SK-N-SH treated with all-trans-retinoic acid at 6 μM for 48 hours (cell line): ENCODE results near the gene NAP1L2.

Experiments
- CREB5 ChIP-seq: fragments of 250-450 bp; sonication (Bioruptor Pico); IDR thresholded peaks from 2 replicates; pipeline ENCODE4 v1.5.1; 2020; ENCODE audit warnings: low read depth, mild to moderate bottlenecking, moderate library complexity
- GLIS3 ChIP-seq: fragments of 250-450 bp; sonication (Bioruptor Pico); IDR thresholded peaks from 2 replicates; pipeline ENCODE4 v1.5.0; 2020; ENCODE audit warnings: mild to moderate bottlenecking, moderate library complexity
- OSR1 ChIP-seq: fragments of 250-450 bp; sonication (Bioruptor Pico); IDR thresholded peaks from 2 replicates; pipeline ENCODE4 v1.8.0; 2022; ENCODE audit warnings: moderate library complexity, mild to moderate bottlenecking, inconsistent platforms
- PATZ1 ChIP-seq: fragments of 250-450 bp; sonication (Bioruptor Pico); IDR thresholded peaks from 2 replicates; pipeline ENCODE4 v1.8.0; 2020; ENCODE audit warnings: mild to moderate bottlenecking, moderate library complexity, borderline replicate concordance
- POU6F1 ChIP-seq: fragments of 250-450 bp; sonication (Bioruptor Pico); IDR thresholded peaks from 2 replicates; pipeline ENCODE4 v1.8.0; 2021; ENCODE audit warnings: low read depth, mild to moderate bottlenecking, moderate library complexity, borderline replicate concordance
- PPARA ChIP-seq: fragments of 250-450 bp; sonication (Bioruptor Pico); IDR thresholded peaks from 2 replicates; pipeline ENCODE4 v1.5.0; 2020; ENCODE audit warnings: mild to moderate bottlenecking, borderline replicate concordance
- ZNF565 ChIP-seq: fragments of 450-650 bp; formaldehyde crosslinking; conservative IDR thresholded peaks from 2 replicates; pipeline ENCODE4 v1.5.0; 2020; ENCODE audit warnings: low read depth, mild to moderate bottlenecking, moderate library complexity

- TF ChIP-seq PATZ1 (no peak), POU6F1 (CRISPR knock-in tag) (no peak), OSR1 (CRISPR knock-in tag) (no peak), CREB5 (CRISPR knock-in tag) (no peak), ZNF565 (CRISPR knock-in tag) (no peak), PPARA (no peak), GLIS3 (no peak)
These were observed 32.0 kb downstream of the NAP1L2 start for GRCh38 chrX:73182502-73183114.
